ENCODE measurements around the gene PROM1. TPM values are rescaled to one million over a fixed set of nuclear protein-coding genes. Genes with fewer than 3 reads are reported as not detected.
A peak's percentile ranks its signal among the peaks of the same experiment; 100 is the strongest.

The PROM1 gene
- total and polyA plus RNA-seq, 9 donors: 0.10 to 3.3 (median 0.81) TPM

DNA sequence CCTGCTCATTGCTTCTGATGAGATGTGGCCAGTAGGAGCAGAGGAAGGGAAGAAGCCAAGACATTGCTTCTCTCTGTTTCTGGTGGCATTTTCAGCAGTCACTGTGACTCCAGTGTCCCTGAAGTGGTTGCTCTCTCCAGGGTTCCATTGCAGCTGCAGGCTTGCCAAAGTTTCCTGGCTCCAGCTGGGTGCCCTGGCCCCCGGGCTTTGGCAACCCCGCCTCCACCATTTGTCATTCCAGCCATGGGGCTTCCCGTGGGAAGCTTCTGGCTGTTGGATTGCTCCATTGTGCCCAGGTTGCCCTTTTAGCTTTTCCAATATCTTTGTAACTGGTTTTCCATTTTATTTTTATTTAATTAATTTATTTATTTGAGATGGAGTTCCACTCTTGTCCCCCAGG is 158.0 kb downstream of the PROM1 start:
- 70 to 89% (median 74%) methylated on average over 3 of the region's 3 CpGs for WGBS, 3 donors

DNA sequence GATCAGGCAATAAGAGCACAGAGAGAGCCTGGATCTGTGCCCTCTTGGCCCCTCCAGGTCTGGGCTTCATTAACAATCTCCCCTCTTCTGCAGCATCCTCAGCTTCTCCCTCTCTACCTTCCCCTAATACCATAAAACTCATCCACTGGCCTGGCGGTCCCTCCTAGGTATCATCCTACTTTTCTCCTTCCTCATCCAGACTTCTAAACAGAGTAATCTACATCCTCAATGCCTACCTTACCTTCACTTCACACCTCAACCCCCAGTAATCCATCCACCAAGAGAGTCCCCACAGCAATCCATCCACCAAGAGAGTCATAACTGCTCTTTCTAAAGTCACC is 162.3 kb downstream of the PROM1 start:
- DNase-seq: no peak
- Histone ChIP-seq H3K4me1 (ENCODE audit: insufficient read depth) (no peaks in the 10 kb centered on the region), H3K4me3 (no peak overlapping the region), H3K36me3 (no peaks in the 10 kb centered on the region), H3K9me3 (no peaks in the 10 kb centered on the region), H3K27ac (no peak overlapping the region), H3K27me3 (no peaks in the 10 kb centered on the region)
- intact Hi-C loops (cut with DNase I): no loop called here
- TF ChIP-seq, protein P1, sequence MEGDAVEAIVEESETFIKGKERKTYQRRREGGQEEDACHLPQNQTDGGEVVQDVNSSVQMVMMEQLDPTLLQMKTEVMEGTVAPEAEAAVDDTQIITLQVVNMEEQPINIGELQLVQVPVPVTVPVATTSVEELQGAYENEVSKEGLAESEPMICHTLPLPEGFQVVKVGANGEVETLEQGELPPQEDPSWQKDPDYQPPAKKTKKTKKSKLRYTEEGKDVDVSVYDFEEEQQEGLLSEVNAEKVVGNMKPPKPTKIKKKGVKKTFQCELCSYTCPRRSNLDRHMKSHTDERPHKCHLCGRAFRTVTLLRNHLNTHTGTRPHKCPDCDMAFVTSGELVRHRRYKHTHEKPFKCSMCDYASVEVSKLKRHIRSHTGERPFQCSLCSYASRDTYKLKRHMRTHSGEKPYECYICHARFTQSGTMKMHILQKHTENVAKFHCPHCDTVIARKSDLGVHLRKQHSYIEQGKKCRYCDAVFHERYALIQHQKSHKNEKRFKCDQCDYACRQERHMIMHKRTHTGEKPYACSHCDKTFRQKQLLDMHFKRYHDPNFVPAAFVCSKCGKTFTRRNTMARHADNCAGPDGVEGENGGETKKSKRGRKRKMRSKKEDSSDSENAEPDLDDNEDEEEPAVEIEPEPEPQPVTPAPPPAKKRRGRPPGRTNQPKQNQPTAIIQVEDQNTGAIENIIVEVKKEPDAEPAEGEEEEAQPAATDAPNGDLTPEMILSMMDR (IDR thresholded peaks at IDR 0.05): no peak
- no peak for TF ChIP-seq EP300 (IDR thresholded peaks at IDR 0.05)
- no peak for TF ChIP-seq POLR2A (IDR thresholded peaks at IDR 0.05)
- 94 to 100% (median 97%) methylated on average over 1 of the region's 1 CpG for WGBS, 3 donors

More for the DNA sequence above, 158.0 kb downstream of the PROM1 start:
- intact Hi-C loops (cut with DNase I): no loop called here
- Histone ChIP-seq H3K27ac (no peak overlapping the region), H3K36me3 (no peaks in the 10 kb centered on the region), H3K4me3 (no peak overlapping the region), H3K4me1 (ENCODE audit: insufficient read depth) (no peaks in the 10 kb centered on the region), H3K9me3 (no peaks in the 10 kb centered on the region), H3K27me3 (no peaks in the 10 kb centered on the region)
- no peak for TF ChIP-seq POLR2A (IDR thresholded peaks at IDR 0.05)
- TF ChIP-seq, protein P1 (IDR thresholded peaks at IDR 0.05): no peak
- no peak for TF ChIP-seq EP300 (IDR thresholded peaks at IDR 0.05)
- DNase-seq: no peak

DNA sequence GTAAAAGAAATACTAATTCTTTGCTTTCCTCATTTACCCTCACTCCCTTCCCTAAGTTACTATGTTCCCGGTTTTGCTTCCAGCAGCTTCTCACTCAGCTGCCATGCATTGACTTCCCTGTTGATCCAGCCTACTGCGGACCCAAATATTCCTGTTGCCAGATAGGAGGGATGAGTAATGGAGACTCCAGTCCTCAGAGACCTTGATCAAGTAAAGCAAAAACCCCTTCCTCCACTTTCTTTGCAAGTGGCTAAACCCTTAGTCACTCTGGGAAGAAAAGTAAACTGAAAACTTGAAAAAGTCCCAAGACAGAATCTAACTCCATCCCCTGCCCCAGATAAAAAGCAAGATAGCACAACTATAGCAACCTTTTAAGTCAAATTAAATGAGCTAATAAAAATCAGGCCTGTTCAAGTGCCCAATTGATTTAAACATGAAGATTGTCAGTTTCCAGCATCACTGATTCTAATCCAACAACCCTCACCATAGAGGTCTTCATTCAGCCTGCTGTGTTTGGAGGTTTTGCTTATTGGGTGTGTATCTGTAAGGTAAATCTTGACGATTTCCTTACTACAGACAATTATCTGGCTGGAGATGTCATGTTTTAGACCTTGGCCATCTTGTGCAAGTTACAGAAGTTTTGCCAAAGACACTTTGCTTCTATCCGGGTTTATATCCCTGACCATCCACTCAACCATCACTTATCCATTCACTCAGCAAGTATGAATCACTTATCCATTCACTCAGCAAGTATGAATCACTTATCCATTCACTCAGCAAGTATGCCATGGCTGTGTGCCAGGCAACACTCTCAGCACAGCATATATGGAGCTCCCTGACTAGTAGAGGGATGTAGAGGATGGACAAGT is 162.9 kb downstream of the PROM1 start:
- H3K27ac ChIP-seq: no peak overlapping the region
- H3K4me1 ChIP-seq (ENCODE audit: insufficient read depth): no peaks in the 10 kb centered on the region
- peak in 2 of 5 donors; percentile 21 to 37 for DNase-seq
- H3K36me3 ChIP-seq: no peaks in the 10 kb centered on the region
- no peaks in the 10 kb centered on the region for H3K9me3 ChIP-seq
- 47 to 60% (median 51%) methylated on average over 4 of the region's 4 CpGs for WGBS, 3 donors
- no peak overlapping the region for H3K4me3 ChIP-seq
- no peaks in the 10 kb centered on the region for H3K27me3 ChIP-seq
- TF ChIP-seq EP300 (IDR thresholded peaks at IDR 0.05): no peak
- no peak for TF ChIP-seq POLR2A (IDR thresholded peaks at IDR 0.05)
- TF ChIP-seq, protein P1 (IDR thresholded peaks at IDR 0.05): no peak
- intact Hi-C loops (cut with DNase I): no loop called here

- Histone ChIP-seq H3K4me1 (ENCODE audit: insufficient read depth) (no peaks in the 10 kb centered on the region), H3K9me3 (no peaks in the 10 kb centered on the region), H3K4me3 (no peak overlapping the region), H3K27me3 (no peaks in the 10 kb centered on the region), H3K36me3 (no peaks in the 10 kb centered on the region), H3K27ac (no peak overlapping the region)
- intact Hi-C loops (cut with DNase I): no loop called here
- 36 to 65% (median 59%) methylated on average over 4 of the region's 4 CpGs for WGBS, 3 donors
- TF ChIP-seq, protein P1 (IDR thresholded peaks at IDR 0.05): no peak
- TF ChIP-seq POLR2A (IDR thresholded peaks at IDR 0.05): no peak
- TF ChIP-seq EP300 (IDR thresholded peaks at IDR 0.05): no peak
- DNase-seq: no peak
Measured at GRCh38 chr4:15918484-15919129, 165.2 kb downstream of the PROM1 start.

Other genes with a start within 250 kb of the PROM1 start
- 1 to 10 TPM in 1 of 7 donors, under 1 TPM in 1, not detected in 5; 0.36 to 1.4 TPM for gene FGFBP1, start 145.3 kb downstream of the PROM1 start, total RNA-seq
- gene FGFBP1, start 145.3 kb downstream of the PROM1 start, polyA plus RNA-seq: not detected
- gene FGFBP2, start 120.8 kb downstream of the PROM1 start, total RNA-seq: 1 to 10 TPM in 1 of 7 donors, under 1 TPM in 3, not detected in 3; 0.20 to 1.4 (median 0.66) TPM
- 1 to 10 TPM; 1.7 to 2.2 TPM for gene FGFBP2, start 120.8 kb downstream of the PROM1 start, polyA plus RNA-seq
- gene TAPT1, start 142.4 kb upstream of the PROM1 start, total RNA-seq: 10 to 100 TPM; 19.0 to 36.2 (median 27.2) TPM
- gene TAPT1, start 142.4 kb upstream of the PROM1 start, polyA plus RNA-seq: 10 to 100 TPM; 18.3 to 36.7 TPM